Esophagus (tissue), 2 donors: ENCODE measurements around the gene TRIM24. TPM values are rescaled to one million over a fixed set of nuclear protein-coding genes. Genes with fewer than 3 reads are reported as not detected.
"Not testable (repeated sequence)": the region's sequence is repeated elsewhere in the genome, so short reads cannot be mapped to it uniquely, and the experiment has no call there.

Source experiments
- H3K27ac ChIP-seq, 2 donors: one replicate each; pipeline ENCODE4 v1.5.1; 2013; ENCODE audit warnings: low read depth in 2 of 2, mild to moderate bottlenecking in 2 of 2, inconsistent platforms in 1 of 2, low read length in 1 of 2, moderate library complexity in 1 of 2
- H3K27me3 ChIP-seq, 2 donors: one replicate each; pipeline ENCODE4 v1.6.1; 2013; ENCODE audit warnings: low read length in 2 of 2, control low read depth in 1 of 2, mild to moderate bottlenecking in 1 of 2; ENCODE audit not compliant: insufficient read depth in 2 of 2, control insufficient read depth in 1 of 2
- H3K36me3 ChIP-seq, 2 donors: one replicate each; pipeline ENCODE4 v1.6.1; 2013; ENCODE audit warnings: low read length in 1 of 2; ENCODE audit not compliant: control insufficient read depth in 2 of 2, insufficient read depth in 2 of 2
- H3K4me1 ChIP-seq, 2 donors: one replicate each; pipeline ENCODE4 v1.6.1; 2013; ENCODE audit warnings: low read length in 1 of 2; ENCODE audit not compliant: control insufficient read depth in 2 of 2, insufficient read depth in 2 of 2
- H3K4me3 ChIP-seq, 2 donors: one replicate each; pipeline ENCODE4 v1.5.1; 2013; ENCODE audit warnings: low read length in 2 of 2, mild to moderate bottlenecking in 2 of 2, low read depth in 1 of 2, moderate library complexity in 1 of 2
- H3K9me3 ChIP-seq, 2 donors: one replicate each; pipeline ENCODE4 v1.6.1; 2013; ENCODE audit warnings: mild to moderate bottlenecking in 2 of 2, low read depth in 1 of 2, low read length in 1 of 2, moderate library complexity in 1 of 2; ENCODE audit not compliant: control insufficient read depth in 2 of 2, insufficient read depth in 1 of 2
- WGBS, 2 donors: extraction: QIAGEN DNeasy Blood & Tissue Kit; methylation state at CpG; one replicate each; pipeline ENCODE4 v1.1.7; 2013; 5-methylcytosine and 5-hydroxymethylcytosine counted together
- polyA plus RNA-seq, 2 donors: library from polyadenylated mRNA; stranded (reverse); fragments of 200-250 nt; gene quantifications; one replicate each; pipeline ENCODE4 v1.2.3, GENCODE V29; 2013
- donor health status: healthy with polysubstance abuse.
- donor health status: Bipolar disorder and iron deficiency.

The TRIM24 gene
- polyA plus RNA-seq, 2 donors: 7.8 TPM

DNA sequence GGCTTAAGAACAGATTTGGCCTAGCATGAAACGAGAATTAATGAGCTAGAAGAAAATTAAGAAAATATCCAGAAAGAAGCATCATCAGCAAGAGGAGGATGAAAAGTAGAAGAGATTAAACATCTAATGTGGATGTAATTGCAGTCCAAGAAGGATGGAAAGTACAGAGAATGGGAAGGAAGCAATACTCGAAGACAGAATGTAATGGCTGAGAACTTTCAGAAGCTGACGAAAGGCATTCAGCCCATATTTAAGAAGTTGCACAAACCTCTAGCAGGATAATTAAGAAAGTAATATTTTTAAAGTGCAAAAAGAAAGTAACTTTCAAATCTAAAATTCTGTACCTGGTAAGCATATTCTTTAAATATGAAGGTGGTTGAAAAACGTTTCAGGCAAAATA lies 60.7 kb downstream of the TRIM24 start:
- WGBS, 2 donors: 95% methylated on average over 4 of the region's 4 CpGs
- H3K4me1 ChIP-seq: no peaks in the 10 kb centered on the region
- no peak overlapping the region for H3K4me3 ChIP-seq
- no peaks in the 10 kb centered on the region for H3K27me3 ChIP-seq
- no peak overlapping the region for H3K27ac ChIP-seq
- H3K9me3 ChIP-seq: peaks cover 0 to under 1% of the 10 kb centered on the region in 2 donors
- peaks cover 0 to 5% of the 10 kb centered on the region in 2 donors for H3K36me3 ChIP-seq

DNA sequence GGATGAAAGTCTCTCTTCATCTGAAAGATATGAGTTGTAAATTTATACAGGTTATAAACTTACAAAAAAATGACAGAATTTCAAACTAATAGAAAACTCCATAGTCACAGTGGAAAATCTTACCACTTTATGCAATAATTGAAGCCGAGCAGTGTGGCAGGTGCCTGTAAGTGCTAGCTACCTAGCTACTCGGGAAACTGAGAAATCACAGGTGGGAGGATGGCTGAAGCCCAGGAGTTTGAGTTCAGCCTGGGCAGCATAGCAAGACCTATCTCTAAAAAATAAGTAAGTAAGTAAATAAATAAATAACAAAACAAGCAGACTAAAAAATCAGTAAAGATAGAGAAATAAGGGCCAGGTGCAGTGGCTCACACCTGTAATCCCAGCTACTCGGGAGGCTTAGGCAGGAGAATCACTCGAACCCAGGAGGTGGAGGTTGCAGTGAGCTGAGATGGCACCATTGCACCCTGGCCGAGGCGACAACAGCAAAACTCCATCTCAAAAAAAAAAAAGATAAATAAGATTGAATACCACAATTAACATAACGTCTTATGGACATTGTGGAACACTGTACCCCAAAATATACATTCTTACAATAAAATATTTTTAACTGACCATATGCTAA lies 61.9 kb downstream of the TRIM24 start:
- H3K9me3 ChIP-seq: peaks cover 0 to 2% of the 10 kb centered on the region in 2 donors
- H3K27ac ChIP-seq: no peak overlapping the region
- peaks cover 0 to 5% of the 10 kb centered on the region in 2 donors for H3K36me3 ChIP-seq
- 97 to 98% methylated on average over 7 of the region's 7 CpGs for WGBS, 2 donors
- H3K4me1 ChIP-seq: no peaks in the 10 kb centered on the region
- H3K27me3 ChIP-seq: no peaks in the 10 kb centered on the region
- no peak overlapping the region for H3K4me3 ChIP-seq

DNA sequence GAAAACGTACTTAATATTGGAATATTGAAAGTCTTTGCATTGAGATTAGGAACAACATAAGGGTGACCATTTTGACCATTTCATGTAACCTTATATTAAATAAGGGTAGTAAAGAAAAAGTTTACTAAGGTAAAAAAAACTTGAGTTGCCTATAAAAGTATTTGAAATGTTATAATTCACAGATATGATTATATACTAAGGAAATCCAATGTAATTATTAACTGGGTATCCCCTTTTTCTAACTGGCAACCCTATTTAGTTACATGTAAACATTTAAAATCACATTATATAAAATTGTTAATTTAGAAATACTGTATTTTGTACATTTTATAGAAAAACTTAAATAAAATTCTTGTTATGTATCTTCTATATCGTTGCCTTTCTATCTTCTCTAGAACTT lies 64.2 kb downstream of the TRIM24 start:
- no peak overlapping the region for H3K27ac ChIP-seq
- peaks cover 0 to 5% of the 10 kb centered on the region in 2 donors for H3K9me3 ChIP-seq
- peaks cover 2 to 6% of the 10 kb centered on the region in 2 donors for H3K36me3 ChIP-seq
- no peaks in the 10 kb centered on the region for H3K27me3 ChIP-seq
- no peak overlapping the region for H3K4me3 ChIP-seq
- WGBS, 2 donors: 96 to 99% methylated on average over 2 of the region's 2 CpGs
- no peaks in the 10 kb centered on the region for H3K4me1 ChIP-seq

DNA sequence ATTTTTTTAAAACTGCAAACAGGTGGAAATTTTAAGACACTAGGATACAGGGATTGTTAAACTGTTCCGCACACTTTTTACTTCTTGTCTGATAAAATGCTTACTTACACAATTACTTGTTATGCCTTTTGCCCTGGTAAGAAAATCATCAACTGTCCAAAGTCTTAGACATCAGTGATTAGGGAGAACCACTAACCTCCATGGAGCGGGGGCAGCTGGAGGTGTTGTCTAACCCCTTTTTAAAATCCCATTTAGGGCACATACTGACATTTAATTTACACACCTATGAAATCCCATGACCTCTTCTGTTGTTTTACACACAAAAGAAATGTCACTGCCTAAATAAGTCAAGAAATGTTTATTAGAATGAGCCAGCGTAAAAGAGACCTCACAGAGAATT lies 65.7 kb downstream of the TRIM24 start:
- Histone ChIP-seq H3K4me3 (no peak overlapping the region), H3K4me1 (no peaks in the 10 kb centered on the region), H3K27ac (no peak overlapping the region), H3K36me3 (peaks cover 0 to 6% of the 10 kb centered on the region in 2 donors), H3K27me3 (no peaks in the 10 kb centered on the region), H3K9me3 (peaks cover 0 to 5% of the 10 kb centered on the region in 2 donors)
- WGBS, 2 donors: 96 to 97% methylated on average over 3 of the region's 3 CpGs

DNA sequence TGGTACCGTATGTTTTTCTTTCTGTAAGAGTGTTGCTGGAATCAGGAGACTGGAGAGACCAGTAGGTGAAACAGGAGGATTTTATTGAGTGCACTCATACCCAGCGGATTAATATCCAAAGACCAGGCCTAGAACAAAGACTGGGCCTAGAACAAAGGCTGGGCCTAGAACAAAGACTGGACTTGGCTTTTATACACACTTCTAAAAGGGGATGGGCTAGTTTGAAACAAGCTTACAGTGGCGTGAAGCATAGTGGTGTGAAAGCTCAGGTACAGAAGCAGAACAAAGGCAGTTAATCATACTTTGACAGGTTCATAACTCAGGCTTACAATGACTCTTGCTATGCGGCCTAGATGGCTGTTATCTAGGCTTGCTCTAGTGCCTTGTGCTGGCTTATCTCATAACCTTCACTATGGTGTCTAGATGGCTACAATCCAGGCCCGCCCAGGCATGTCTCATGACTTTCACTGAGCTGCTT lies 67.7 kb downstream of the TRIM24 start:
- Histone ChIP-seq H3K9me3 (peaks cover 0 to 5% of the 10 kb centered on the region in 2 donors), H3K27me3 (no peaks in the 10 kb centered on the region), H3K4me1 (no peaks in the 10 kb centered on the region), H3K36me3 (peaks cover 0 to 6% of the 10 kb centered on the region in 2 donors), H3K27ac (no peak overlapping the region), H3K4me3 (no peak overlapping the region)
- WGBS, 2 donors: 81 to 91% methylated on average over 5 of the region's 5 CpGs

DNA sequence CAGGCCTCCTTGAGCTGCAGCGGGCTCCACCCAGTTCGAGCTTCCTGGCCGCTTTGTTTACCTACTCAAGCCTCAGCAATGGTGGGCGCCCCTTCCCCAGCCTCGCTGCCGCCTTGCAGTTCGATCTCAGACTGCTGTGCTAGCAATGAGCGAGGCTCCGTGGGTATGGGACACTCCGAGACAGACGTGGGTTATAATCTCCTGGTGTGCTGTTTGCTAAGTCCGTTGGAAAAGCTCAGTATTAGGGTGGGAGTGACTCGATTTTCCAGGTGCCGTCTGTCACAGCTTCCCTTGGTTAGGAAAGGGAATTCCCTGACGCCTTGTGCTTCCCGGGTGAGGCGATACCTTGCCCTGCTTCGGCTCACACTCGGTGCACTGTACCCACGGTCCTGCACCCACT lies 76.8 kb downstream of the TRIM24 start:
- H3K4me3 ChIP-seq, H3K27me3 ChIP-seq, H3K9me3 ChIP-seq, H3K36me3 ChIP-seq, H3K4me1 ChIP-seq, H3K27ac ChIP-seq: not testable (repeated sequence)
- WGBS, 2 donors: 92 to 98% methylated on average over 19 to 20 of the region's 20 CpGs

DNA sequence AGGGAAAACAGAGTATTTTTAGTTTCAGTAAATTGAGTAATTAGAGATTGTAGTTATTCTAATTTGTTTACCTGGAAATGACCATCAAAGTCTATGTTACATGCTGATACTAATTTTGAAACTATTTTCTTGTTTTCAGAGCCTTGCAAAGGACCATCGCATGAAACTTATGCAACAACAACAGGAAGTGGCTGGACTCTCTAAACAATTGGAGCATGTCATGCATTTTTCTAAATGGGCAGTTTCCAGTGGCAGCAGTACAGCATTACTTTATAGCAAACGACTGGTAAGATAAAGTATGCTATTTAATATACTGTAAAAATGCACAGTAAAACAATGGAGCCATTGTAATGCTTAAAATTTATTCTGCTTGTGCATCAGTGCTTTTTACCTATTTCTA lies 78.5 kb downstream of the TRIM24 start:
- H3K27me3 ChIP-seq: no peaks in the 10 kb centered on the region
- 62 to 64% methylated on average over 2 of the region's 2 CpGs for WGBS, 2 donors
- no peaks in the 10 kb centered on the region for H3K4me1 ChIP-seq
- H3K9me3 ChIP-seq: peaks cover 2 to 4% of the 10 kb centered on the region in 2 donors
- H3K36me3 ChIP-seq: peaks cover 0 to 3% of the 10 kb centered on the region in 2 donors
- no peak overlapping the region for H3K27ac ChIP-seq
- H3K4me3 ChIP-seq: no peak overlapping the region

DNA sequence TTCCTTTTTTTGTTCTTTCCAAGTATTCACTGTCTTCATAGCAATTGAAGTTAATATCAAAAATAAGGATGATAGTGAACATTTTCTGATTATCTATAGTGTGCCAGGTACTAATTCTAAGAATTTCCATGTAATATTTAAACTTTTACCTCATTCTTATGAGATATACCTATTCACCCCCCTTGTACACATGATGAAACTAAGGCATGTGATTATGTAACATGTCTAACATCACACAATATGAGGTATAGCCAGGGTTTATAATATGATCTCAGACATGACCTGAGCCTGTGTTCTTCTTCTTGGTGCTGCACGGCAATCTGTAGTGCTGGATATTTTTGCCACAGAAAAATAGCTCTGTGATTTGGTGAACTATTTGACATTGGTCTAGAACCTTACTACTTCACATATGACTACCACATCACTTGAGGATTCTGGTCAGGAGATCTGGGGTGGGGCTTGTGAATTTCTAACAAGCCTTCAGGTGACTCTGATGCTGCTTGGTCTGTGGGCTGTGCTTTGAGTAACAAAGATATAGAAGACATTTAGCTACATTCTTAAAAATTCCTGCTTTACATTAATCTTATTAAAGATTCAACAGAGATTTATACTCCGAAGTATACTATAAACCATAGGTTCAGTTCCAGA lies 79.1 kb downstream of the TRIM24 start:
- peaks cover 0 to 3% of the 10 kb centered on the region in 2 donors for H3K36me3 ChIP-seq
- 96 to 100% methylated on average over 2 of the region's 2 CpGs for WGBS, 2 donors
- no peak overlapping the region for H3K4me3 ChIP-seq
- peaks cover 2 to 4% of the 10 kb centered on the region in 2 donors for H3K9me3 ChIP-seq
- no peak overlapping the region for H3K27ac ChIP-seq
- no peaks in the 10 kb centered on the region for H3K27me3 ChIP-seq
- H3K4me1 ChIP-seq: no peaks in the 10 kb centered on the region

DNA sequence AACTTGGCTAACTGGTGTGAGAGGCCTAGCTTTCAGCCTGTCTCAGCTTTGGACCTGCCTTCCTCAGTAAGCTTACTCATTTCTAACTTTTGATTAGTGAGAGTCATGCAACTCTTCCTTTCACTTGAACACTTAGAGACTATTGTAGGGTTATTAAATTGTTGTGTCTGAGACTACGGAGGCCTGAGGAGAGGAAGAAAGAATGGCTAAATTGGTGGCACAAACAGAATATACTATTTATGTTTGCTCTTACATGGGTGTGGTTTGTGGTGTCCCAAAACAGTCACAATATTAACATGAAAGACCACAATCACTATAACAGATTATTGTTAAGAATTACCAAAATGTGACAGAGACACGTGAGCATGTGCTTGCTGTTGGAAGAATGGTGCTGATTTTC lies 82.1 kb downstream of the TRIM24 start:
- Histone ChIP-seq H3K9me3 (no peaks in the 10 kb centered on the region), H3K27me3 (no peaks in the 10 kb centered on the region), H3K4me1 (no peaks in the 10 kb centered on the region), H3K36me3 (peaks cover 0 to 3% of the 10 kb centered on the region in 2 donors), H3K27ac (no peak overlapping the region), H3K4me3 (no peak overlapping the region)
- 85 to 94% methylated on average over 2 of the region's 2 CpGs for WGBS, 2 donors

DNA sequence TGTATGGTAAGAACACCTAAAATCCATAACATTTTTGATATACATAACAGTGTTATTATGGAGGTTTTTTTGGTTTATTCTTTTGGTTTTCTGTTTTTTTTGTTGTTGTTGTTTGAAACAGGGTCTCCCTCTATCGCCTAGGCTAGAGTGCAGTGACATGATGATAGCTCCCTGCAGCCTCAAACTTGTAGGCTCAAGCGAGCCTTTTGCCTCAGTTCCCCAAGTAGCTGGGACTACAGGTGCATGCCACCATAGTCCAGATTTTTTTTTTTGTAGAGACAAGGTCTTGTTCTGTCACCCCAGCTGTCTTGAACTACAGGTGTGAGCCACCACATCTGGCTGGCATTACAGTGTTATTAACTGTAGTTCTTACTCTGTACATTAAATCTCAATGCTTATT lies 83.7 kb downstream of the TRIM24 start:
- WGBS, 2 donors: 96 to 98% methylated on average over 2 of the region's 2 CpGs
- no peak overlapping the region for H3K27ac ChIP-seq
- no peaks in the 10 kb centered on the region for H3K4me1 ChIP-seq
- no peaks in the 10 kb centered on the region for H3K9me3 ChIP-seq
- no peak overlapping the region for H3K4me3 ChIP-seq
- H3K36me3 ChIP-seq: peaks cover 0 to 3% of the 10 kb centered on the region in 2 donors
- H3K27me3 ChIP-seq: no peaks in the 10 kb centered on the region
